GM20000 (cell line): ENCODE measurements around the gene CACNB4.

Experiments
- DNase-seq: peaks from one replicate; pipeline ENCODE4 v3.0.0; 2012; ENCODE audit warnings: low spot score
- CTCF ChIP-seq: IDR thresholded peaks from 2 replicates; pipeline ENCODE4 v1.5.1; 2012; ENCODE audit warnings: mild to moderate bottlenecking, control low read depth; ENCODE audit errors: extremely low read depth, missing control alignments

Gene CACNB4

GRCh38 chr2:151972241-151973012 is 126.4 kb downstream of the CACNB4 start:
- no peak for TF ChIP-seq CTCF
- no peak for DNase-seq

GRCh38 chr2:151971301-151972051 is 127.4 kb downstream of the CACNB4 start:
- no peak for DNase-seq
- no peak for TF ChIP-seq CTCF

- no peak for TF ChIP-seq CTCF
- no peak for DNase-seq
Observed at GRCh38 chr2:151968770-151969470, 129.9 kb downstream of the CACNB4 start.

GRCh38 chr2:151967829-151968722 is 130.8 kb downstream of the CACNB4 start:
- DNase-seq = no peak
- TF ChIP-seq CTCF = no peak

- DNase-seq = no peak
- TF ChIP-seq CTCF = no peak
Observed at GRCh38 chr2:151965884-151966283, 133.0 kb downstream of the CACNB4 start.

GRCh38 chr2:151961558-151961957 is 137.3 kb downstream of the CACNB4 start:
- TF ChIP-seq CTCF = no peak
- DNase-seq = no peak
